H1 (cell line): ENCODE data around the gene FUT2.

Experiments used
- EP300 ChIP-seq, 2 experiments: IDR thresholded peaks; 1 replicate in 1 of 2; 2 replicates in 1 of 2; pipeline ENCODE4 v1.6.1; 2011 to 2012; ENCODE audit warnings: low read depth in 2 of 2, low read length in 2 of 2, mild to moderate bottlenecking in 2 of 2, borderline replicate concordance in 1 of 2, inconsistent platforms in 1 of 2, moderate library complexity in 1 of 2
- EZH2 ChIP-seq: fragments of 200-600 bp; sonication (generic); IDR thresholded peaks from 2 replicates; pipeline ENCODE4 v1.7.1; 2012; ENCODE audit warnings: low read depth, mild to moderate bottlenecking, moderate library complexity, low read length, inconsistent platforms; ENCODE audit not compliant: severe bottlenecking
- POLR2AphosphoS5 ChIP-seq: IDR thresholded peaks from 2 replicates; pipeline ENCODE4 v1.6.1; 2011; ENCODE audit warnings: low read depth, low read length
- RFX5 ChIP-seq: IDR thresholded peaks from 2 replicates; pipeline ENCODE4 v1.6.1; 2011; ENCODE audit warnings: low read depth, low read length, improper control_type of control experiment, borderline replicate concordance
- SIRT6 ChIP-seq: IDR thresholded peaks from one replicate; pipeline ENCODE4 v1.7.1; 2012; ENCODE audit warnings: low read length, inconsistent platforms
- SRF ChIP-seq: IDR thresholded peaks from 2 replicates; pipeline ENCODE4 v1.6.1; 2011; ENCODE audit warnings: mild to moderate bottlenecking, low read depth, low read length, moderate library complexity
- TAF7 ChIP-seq: optimal IDR thresholded peaks from 2 replicates; pipeline ENCODE3; 2011; ENCODE audit warnings: low read depth, mild to moderate bottlenecking, inconsistent platforms, low read length, moderate library complexity, borderline replicate concordance
- YY1 ChIP-seq: IDR thresholded peaks from 2 replicates; pipeline ENCODE4 v1.6.1; 2011; ENCODE audit warnings: low read depth, mild to moderate bottlenecking, low read length
- TF ChIP-seq, protein P1 (sequence below), 3 experiments: IDR thresholded peaks; 1 replicate in 2 of 3; 2 replicates in 1 of 3; pipeline versions ENCODE4 v1.5.1 to v1.6.1; 2011; ENCODE audit warnings: low read length in 3 of 3, mild to moderate bottlenecking in 3 of 3, inconsistent platforms in 2 of 3, low read depth in 1 of 3, moderate library complexity in 1 of 3; ENCODE audit not compliant: insufficient read depth in 1 of 3; ENCODE audit errors: control extremely low read depth in 1 of 3

DNA sequence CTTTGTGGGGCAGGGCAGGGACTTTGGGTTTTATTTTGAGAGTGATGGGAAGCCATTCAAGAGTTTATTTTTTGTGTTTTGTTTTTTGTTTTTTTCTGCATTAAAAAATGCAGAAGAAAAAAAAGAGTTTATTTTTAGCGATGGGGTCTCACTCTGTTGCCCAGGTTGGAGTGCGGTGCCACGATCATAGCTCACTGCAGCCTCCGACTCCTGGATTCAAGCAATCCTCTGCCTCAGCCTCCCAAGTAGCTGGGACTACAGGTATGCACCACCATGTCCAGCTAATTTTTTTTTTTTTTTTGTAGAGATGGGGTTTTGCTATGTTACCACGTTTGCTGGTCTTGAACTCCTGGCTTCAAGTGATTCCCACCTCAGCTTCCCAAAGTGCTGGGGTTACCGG, 37.3 kb upstream of the FUT2 start:
- TF ChIP-seq, protein P1, sequence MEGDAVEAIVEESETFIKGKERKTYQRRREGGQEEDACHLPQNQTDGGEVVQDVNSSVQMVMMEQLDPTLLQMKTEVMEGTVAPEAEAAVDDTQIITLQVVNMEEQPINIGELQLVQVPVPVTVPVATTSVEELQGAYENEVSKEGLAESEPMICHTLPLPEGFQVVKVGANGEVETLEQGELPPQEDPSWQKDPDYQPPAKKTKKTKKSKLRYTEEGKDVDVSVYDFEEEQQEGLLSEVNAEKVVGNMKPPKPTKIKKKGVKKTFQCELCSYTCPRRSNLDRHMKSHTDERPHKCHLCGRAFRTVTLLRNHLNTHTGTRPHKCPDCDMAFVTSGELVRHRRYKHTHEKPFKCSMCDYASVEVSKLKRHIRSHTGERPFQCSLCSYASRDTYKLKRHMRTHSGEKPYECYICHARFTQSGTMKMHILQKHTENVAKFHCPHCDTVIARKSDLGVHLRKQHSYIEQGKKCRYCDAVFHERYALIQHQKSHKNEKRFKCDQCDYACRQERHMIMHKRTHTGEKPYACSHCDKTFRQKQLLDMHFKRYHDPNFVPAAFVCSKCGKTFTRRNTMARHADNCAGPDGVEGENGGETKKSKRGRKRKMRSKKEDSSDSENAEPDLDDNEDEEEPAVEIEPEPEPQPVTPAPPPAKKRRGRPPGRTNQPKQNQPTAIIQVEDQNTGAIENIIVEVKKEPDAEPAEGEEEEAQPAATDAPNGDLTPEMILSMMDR (IDR thresholded peaks at IDR 0.05; ENCODE audit: control extremely low read depth in 1 of 3, insufficient read depth in 1 of 3, low read depth in 1 of 3, low read length in 3 of 3) = no peak
- no peak for TF ChIP-seq EZH2
- TF ChIP-seq YY1 = no peak
- TF ChIP-seq SIRT6 = no peak
- TF ChIP-seq SRF = no peak
- no peak for TF ChIP-seq RFX5
- no peak for TF ChIP-seq EP300 (IDR thresholded peaks at IDR 0.05; ENCODE audit: borderline replicate concordance in 1 of 2, low read depth in 2 of 2, low read length in 2 of 2)
- TF ChIP-seq TAF7 = no peak
- TF ChIP-seq POLR2AphosphoS5 = no peak
